Hepatocyte (in vitro differentiated cells): ENCODE data around the gene CUX1.

Experiments used
- EZH2 ChIP-seq: fragments of 200-600 bp; sonication (generic); IDR thresholded peaks from 2 replicates; pipeline ENCODE4 v1.6.1; 2016; ENCODE audit warnings: antibody characterized with exemption, mild to moderate bottlenecking, borderline replicate concordance
- EZH2phosphoT487 ChIP-seq: fragments of 200-600 bp; sonication (generic); IDR thresholded peaks from one replicate; pipeline ENCODE4 v1.6.1; 2018; ENCODE audit warnings: antibody characterized with exemption, mild to moderate bottlenecking, low read depth, moderate library complexity; ENCODE audit not compliant: unreplicated experiment, severe bottlenecking
- TF ChIP-seq, protein P1 (sequence below): fragments of 200-600 bp; sonication (generic); IDR thresholded peaks from 2 replicates; pipeline ENCODE4 v1.5.1; 2016; ENCODE audit warnings: antibody characterized with exemption, mild to moderate bottlenecking; ENCODE audit not compliant: poor library complexity

GRCh38 chr7:102252366-102252982 is 435.0 kb downstream of the CUX1 start:
- TF ChIP-seq, protein P1, sequence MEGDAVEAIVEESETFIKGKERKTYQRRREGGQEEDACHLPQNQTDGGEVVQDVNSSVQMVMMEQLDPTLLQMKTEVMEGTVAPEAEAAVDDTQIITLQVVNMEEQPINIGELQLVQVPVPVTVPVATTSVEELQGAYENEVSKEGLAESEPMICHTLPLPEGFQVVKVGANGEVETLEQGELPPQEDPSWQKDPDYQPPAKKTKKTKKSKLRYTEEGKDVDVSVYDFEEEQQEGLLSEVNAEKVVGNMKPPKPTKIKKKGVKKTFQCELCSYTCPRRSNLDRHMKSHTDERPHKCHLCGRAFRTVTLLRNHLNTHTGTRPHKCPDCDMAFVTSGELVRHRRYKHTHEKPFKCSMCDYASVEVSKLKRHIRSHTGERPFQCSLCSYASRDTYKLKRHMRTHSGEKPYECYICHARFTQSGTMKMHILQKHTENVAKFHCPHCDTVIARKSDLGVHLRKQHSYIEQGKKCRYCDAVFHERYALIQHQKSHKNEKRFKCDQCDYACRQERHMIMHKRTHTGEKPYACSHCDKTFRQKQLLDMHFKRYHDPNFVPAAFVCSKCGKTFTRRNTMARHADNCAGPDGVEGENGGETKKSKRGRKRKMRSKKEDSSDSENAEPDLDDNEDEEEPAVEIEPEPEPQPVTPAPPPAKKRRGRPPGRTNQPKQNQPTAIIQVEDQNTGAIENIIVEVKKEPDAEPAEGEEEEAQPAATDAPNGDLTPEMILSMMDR: no peak
- TF ChIP-seq EZH2: no peak
- TF ChIP-seq EZH2phosphoT487: no peak
